Airway epithelial cell (primary cell): ENCODE measurements around the gene IRX6. TPM values are rescaled to one million over a fixed set of nuclear protein-coding genes. Genes with fewer than 3 reads are reported as not detected.

ENCODE experiments used
- total RNA-seq: library from RNA; depleted of rRNA; stranded (reverse); fragments of >200 nt; gene quantifications from 2 replicates; pipeline ENCODE4 v1.2.3, GENCODE V29; 2015

Gene IRX6
- not detected in 2 replicates for total RNA-seq

GRCh38 chr16:55323637-55324271 lies at the start of gene IRX6:
Gene IRX6 (plus strand): TSS chr16:55324203. CDS start chr16:55325092, 889 bp downstream.

Other genes with a start within 250 kb of the IRX6 start
- gene MMP2, start 155.0 kb downstream of the IRX6 start, total RNA-seq: 50.8 and 56.6 TPM in 2 replicates
- gene LPCAT2, start 184.9 kb downstream of the IRX6 start, total RNA-seq: 37.3 and 40.3 TPM in 2 replicates
- 57.3 and 58.2 TPM in 2 replicates for gene CAPNS2, start 242.5 kb downstream of the IRX6 start, total RNA-seq